HG03280 (cell line): ENCODE data around the gene CTSH.
"Not testable (repeated sequence)": the region's sequence is repeated elsewhere in the genome, so short reads cannot be mapped to it uniquely, and the experiment has no call there.

Source experiments
- ATAC-seq: cut with Tn5 transposase; IDR thresholded peaks from one replicate; pipeline ENCODE4 v1.9.1; 2021; ENCODE audit warnings: mild to moderate bottlenecking, moderate library complexity; ENCODE audit not compliant: unreplicated experiment

Gene CTSH

GRCh38 chr15:78898540-78898939 lies 46.3 kb downstream of the CTSH start:
- ATAC-seq = no peak

GRCh38 chr15:78895471-78895870 lies 49.4 kb downstream of the CTSH start:
- no peak for ATAC-seq

GRCh38 chr15:78893538-78893937 lies 51.3 kb downstream of the CTSH start:
- ATAC-seq = no peak

- no peak for ATAC-seq
These were observed 55.8 kb downstream of the CTSH start for GRCh38 chr15:78889000-78889399.

GRCh38 chr15:78881681-78882080 lies 63.2 kb downstream of the CTSH start:
- ATAC-seq = no peak

GRCh38 chr15:78880813-78881212 lies 64.0 kb downstream of the CTSH start:
- ATAC-seq = no peak

GRCh38 chr15:78880242-78880533 lies 64.7 kb downstream of the CTSH start:
- no peak for ATAC-seq

GRCh38 chr15:78879517-78880241 lies 65.2 kb downstream of the CTSH start:
- no peak for ATAC-seq

GRCh38 chr15:78878356-78878755 lies 66.5 kb downstream of the CTSH start:
- no peak for ATAC-seq

GRCh38 chr15:78876954-78877353 lies 67.9 kb downstream of the CTSH start:
- not testable (repeated sequence) for ATAC-seq

GRCh38 chr15:78875107-78875914 lies 69.5 kb downstream of the CTSH start:
- no peak for ATAC-seq

- ATAC-seq = no peak
These were observed 70.8 kb downstream of the CTSH start for GRCh38 chr15:78873793-78874765.

GRCh38 chr15:78872972-78873792 lies 71.7 kb downstream of the CTSH start:
- peak; percentile 66 for ATAC-seq

- peak; percentile 76 for ATAC-seq
These were observed 72.5 kb downstream of the CTSH start, which contains the start of gene MORF4L1 for GRCh38 chr15:78872155-78872971. MORF4L1 (plus strand) TSS chr15:78872890; CDS start chr15:78873018, 128 bp downstream.

GRCh38 chr15:78871483-78872127 lies 73.2 kb downstream of the CTSH start:
- not testable (repeated sequence) for ATAC-seq
